GM18520 (cell line): ENCODE data around the gene FNDC3B.
"Not testable (repeated sequence)": the region's sequence is repeated elsewhere in the genome, so short reads cannot be mapped to it uniquely, and the experiment has no call there.

Experiments used
- ATAC-seq: cut with Tn5 transposase; IDR thresholded peaks from one replicate; pipeline ENCODE4 v1.9.1; 2021; ENCODE audit not compliant: unreplicated experiment

The FNDC3B gene

DNA sequence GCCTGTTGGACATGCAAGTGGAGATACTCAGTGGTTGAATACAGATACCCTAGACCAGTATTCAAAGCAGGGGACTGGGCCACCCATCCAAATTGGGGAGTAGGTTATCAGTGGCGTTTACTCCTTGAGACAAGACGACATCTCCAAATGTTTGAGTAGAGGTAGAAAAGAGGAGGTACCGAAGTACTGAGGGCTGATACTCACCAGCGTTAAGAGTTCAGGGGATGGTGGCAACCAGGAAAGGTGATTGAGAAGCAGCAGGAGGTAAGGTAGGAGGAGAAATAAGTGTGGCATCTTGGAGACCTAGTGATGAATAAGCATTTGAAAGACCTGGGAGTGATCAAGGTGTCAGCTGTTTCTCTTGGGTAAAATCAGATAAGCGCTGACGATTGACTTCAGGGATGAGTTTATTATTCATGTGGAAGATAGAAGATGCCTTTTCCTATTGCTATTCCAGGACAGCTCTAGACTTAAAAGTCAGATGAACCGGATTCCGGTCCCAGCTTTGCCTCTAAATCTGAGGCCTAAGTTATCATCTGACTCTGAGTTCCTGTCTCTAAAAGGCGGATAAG lies 312.6 kb downstream of the FNDC3B start:
- no peak for ATAC-seq

DNA sequence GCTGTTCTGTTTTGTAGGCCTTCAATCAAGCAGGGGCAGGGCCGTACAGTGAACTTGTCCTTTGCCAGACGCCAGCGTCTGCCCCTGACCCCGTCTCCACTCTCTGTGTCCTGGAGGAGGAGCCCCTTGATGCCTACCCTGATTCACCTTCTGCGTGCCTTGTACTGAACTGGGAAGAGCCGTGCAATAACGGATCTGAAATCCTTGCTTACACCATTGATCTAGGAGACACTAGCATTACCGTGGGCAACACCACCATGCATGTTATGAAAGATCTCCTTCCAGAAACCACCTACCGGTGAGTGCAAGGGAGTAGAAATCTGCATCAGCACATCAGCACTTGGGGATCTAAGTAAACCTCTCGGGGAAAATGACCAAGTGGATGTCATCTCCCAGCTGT lies 313.4 kb downstream of the FNDC3B start:
- no peak for ATAC-seq

DNA sequence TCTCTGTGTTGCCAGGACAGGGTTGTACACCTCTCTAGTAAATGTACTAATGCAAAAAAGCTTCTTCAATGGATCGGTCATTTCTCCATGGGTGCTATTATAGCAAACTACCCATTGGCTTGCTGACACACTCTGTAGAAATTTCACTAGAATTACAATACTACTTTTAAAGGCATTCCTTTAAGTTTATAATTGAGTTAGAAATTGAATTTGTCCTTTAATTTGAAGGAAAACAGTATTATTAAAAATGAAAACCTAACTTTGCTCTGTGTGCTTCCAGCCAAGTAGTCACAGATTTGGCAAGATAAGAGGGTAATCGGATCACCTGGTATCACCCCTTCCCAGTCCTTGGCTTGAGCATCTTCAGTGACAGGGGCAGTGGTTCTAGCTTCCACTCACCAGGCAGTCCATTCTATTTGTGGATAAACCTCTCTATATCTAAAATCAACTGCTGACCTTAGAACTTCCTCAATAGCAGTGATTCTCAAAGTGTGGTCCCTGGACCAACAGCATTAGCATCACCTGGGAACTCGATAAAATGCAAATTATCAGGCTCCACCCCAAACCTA lies 315.6 kb downstream of the FNDC3B start:
- ATAC-seq = no peak

DNA sequence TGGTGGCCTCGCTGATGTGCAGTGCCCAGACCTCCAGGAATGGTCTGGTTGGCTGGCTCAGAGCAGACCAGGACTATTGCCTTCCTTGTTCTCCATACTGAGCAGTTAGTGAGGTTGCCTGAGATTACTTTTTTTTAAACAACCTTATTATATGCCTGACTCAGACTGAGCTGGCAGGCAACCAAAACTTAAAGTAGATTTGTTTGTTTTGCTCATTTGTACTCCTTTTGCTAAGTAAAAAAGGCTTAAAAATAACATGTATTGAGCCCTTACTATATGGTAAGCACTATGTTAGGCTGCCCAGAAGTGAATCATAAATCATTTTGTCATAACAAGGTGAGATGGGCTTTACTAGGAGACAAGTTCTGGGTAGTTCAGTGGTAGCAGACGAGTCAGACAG lies 316.5 kb downstream of the FNDC3B start:
- no peak for ATAC-seq

DNA sequence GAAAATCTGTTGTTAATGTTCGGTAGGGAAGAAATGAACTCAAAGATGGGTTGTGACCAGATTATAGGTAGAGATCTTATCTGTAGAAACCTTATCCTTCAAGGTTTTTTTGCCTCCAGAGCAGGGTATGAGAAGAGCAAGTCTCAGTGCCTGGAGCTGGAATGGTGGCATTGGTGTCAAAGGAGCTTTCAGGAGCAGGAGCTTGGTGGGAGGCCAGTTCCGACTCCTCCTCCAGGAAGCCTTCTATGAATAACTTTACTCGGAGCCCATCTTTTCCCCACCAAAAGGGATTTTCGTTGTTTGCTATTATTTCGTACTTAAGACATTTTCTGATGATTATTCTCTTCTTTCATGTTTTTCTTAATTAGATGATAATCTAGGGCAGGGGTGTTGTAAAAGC lies 317.0 kb downstream of the FNDC3B start:
- no peak for ATAC-seq

DNA sequence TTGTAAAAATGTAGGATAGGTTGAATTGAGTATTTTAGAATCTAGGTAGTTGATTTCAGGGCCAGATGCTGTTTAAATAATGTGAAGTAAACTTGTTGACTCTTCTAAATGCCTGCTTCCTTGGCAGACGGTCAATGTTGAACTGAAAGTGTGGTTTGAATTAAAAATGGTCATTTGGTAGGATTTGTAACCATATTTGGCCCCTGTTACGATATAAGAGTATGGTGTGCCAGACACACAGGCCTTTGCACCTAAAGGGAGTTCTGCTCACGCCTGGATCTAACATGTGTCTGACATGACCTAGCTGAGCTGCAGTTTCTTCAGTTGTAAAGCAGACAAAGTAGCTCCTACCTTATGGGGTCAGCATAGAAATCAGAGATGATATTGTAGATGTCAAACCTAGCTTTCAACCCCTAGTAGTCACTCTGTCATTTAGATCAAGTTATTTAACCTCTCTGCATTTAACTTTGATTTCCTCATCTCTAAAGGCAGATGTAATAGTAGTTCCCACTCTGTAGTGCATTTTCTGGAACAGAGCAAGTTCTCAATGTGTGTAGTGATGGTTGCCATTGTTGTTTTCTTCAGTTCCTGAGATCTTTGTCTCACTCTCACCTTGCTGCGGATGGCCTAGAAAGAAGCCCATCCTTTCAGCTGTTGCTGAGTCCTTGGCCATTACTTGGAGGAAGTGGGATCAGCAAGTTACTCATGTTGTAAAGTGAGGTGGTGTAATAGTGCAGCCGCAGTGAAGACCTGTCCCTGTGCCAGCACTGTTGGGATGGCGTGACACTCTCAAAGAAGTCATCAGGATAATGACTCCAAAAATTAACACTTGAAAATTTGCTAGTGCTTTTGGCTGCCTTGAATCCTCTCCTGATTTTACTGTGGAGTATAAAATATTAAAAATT lies 318.7 kb downstream of the FNDC3B start:
- no peak for ATAC-seq

DNA sequence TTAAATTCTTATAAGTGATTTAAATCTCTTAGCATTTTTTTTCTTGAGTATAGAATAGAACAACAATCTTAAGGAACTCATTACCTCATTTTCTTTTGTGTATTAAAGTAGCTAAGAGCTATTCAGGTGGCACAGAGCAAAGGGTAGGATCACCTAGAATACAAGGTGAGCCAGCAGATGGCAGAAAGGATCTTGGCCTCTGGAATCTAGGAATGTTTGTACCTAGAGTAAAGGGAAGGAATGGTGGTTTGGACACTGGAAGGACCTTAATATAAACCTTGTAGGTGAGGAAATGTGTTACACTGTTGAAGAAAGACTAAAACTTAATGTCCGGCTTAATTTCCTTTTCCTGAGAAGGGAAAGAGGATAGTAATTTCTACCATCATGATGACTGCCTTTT lies 319.9 kb downstream of the FNDC3B start:
- no peak for ATAC-seq

DNA sequence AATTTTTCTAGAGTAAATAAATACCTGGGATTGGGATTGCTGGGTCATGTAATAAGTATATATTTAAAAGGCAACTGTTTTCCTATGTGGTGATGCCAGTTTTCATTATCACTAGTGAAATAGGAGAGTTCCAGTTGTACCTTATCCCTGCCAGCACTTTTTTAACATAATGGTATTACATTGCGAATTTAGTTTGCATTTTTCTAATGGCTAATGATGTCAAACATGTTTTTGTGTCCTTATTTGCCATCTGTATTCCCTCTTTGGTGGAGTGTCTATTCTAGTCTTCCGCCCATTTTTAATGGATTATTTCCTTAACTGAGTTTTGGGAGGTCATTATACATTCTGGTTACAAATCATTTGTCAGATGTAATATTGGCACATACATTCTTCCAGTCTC lies 320.6 kb downstream of the FNDC3B start:
- ATAC-seq = no peak

DNA sequence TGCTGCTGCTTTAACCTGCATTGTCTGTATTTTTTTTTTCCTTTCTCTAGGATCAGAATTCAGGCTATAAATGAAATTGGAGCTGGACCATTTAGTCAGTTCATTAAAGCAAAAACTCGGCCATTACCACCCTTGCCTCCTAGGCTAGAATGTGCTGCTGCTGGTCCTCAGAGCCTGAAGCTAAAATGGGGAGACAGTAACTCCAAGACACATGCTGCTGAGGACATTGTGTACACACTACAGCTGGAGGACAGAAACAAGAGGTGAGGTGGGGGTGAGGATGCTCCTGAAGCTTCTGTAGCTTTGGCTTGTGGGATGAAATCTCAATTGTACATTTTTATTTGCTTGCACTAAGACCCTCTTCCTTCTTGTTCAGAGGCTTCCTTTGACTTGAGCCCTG lies 323.2 kb downstream of the FNDC3B start:
- no peak for ATAC-seq

DNA sequence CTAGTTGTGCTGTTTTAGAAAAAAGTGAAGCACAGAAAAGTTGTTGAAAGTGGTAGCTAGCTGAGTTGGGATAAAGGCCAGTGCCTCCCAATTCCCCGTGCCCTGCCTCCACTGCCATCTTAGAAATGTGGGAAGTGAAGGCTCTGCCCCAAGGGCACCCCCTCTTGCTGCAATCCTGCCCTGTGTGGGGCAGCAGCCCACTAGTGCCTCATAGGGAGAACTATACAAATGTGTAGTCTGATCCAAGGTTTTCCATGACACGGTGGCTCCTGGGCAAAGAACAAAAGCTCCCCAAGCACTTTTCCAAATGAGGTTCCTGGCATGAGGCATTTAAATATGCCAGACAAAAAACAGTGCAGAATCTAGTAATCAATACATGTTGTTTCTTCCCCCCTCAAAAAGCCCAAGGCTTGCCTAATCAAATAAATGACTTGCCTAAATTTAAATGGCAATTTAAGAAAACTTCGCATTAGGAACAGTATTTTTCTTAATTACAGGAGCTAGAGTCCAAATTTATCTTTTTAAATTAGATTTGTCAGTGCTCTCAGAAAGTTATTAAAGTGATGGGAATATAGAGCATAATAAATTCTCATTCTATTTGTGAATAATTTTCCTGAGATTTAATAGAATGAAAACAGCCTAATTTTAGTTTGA lies 325.1 kb downstream of the FNDC3B start:
- ATAC-seq = no peak

DNA sequence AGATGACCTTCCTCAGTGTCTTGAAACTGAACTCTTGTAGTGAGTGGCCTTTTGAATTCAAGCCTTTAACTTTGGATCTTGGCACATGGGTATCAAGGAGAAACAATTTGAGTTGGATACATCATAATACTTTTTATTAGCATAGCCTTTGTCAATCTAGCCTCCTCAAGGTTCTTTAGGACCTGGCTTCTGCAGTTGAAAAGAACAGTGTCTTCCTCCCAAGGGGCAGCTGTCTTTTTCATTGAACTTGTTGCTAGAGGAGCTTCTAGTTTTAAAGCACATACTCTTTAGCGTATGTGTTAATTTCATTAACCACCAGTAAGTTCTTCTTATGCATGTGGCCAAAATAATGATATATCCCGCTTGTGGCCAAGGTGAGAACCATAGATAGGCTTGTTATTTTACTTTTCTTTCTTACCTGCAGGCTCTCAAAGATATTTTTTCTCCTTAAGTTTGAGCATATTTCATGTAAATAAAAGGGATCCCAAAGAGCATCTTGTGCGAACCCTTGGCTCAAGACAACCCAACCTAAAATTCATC lies 325.7 kb downstream of the FNDC3B start:
- no peak for ATAC-seq

DNA sequence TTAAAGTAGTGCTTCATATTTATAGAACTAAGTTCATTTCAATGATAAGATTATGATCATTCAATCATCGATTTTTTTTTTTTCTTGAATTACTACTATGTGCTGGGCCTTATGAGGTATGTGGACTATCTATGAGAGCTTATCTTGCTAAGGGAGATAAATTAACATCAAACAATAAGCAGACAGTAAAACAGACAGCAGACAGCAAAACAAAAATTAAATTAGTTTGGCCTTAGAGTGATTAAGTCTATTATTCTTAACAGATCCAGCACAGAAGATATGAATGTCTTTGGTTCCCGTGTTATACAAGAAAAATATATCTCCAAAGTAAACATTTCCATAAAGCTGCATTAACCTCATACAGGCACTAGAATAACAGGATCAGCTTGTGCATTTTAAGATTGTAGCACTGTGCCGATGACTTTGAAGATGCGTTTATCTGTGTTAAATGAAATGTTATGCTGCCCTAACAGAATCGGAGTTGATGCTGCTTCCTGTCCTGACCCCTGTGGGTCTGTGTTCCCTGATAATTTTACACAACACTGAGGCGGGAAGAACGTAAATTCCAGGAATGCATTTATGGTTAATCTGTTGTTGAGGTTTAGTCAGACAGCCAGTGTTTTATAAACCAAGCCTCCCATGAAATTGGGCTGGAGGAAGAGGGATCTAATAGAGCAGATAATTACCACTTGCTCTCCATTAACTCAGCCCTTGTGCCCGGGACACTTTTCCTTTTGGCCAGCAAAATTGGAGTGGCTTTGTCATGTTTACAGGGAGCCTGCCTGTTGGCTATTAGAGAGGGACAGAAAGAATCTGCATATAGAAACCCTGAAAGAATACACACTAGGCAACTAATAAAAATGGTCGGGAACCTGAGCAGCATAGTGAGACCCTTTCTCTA lies 328.1 kb downstream of the FNDC3B start:
- ATAC-seq = no peak

DNA sequence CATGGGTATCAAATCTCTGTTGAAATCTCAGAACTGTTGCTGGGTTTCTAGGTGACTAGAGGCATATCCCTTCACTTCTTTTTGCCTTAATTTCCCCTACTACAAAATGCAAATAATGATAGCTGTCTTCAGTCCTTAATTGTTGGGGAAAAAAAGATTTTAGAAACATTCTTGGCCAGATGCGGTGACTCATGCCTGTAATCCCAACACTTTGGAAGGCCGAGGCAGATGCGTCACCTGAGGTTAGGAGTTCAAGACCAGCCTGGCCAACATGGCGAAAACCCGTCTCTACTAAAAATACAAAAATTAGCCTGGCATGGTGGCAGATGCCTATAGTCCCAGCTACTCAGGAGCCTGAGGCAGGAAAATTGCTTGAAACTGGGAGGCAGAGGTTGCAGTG lies 329.2 kb downstream of the FNDC3B start:
- not testable (repeated sequence) for ATAC-seq

DNA sequence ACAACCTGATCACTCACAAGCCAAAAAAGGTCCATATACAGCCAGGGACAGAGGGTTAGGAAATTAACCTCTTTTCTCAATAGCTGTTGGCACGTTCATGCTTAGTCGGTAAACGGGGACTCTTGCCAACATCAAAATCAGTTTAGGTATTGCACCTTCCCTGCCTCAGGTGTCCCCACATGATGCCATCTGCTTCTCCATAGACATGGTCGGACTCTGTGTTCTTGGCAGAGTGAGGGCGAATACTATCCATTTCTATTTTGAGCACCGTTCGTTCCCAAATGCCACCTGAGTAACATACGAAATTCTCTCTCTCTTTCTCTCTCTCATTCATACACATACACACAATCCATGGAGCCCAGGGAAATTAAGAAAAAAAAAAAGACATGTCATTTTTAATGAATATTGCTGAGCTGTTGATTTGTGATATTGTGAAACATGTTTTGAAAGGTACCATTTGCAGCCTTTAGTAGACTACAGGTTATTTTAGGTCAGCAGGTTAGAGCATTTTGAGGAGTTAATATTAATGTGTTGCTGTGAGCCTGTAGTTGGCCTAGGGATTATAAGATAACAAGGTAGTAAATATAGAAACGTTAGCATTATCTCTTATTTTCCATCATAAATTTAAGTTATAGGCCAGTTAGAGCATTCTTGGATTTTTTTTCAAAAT lies 330.3 kb downstream of the FNDC3B start:
- no peak for ATAC-seq

DNA sequence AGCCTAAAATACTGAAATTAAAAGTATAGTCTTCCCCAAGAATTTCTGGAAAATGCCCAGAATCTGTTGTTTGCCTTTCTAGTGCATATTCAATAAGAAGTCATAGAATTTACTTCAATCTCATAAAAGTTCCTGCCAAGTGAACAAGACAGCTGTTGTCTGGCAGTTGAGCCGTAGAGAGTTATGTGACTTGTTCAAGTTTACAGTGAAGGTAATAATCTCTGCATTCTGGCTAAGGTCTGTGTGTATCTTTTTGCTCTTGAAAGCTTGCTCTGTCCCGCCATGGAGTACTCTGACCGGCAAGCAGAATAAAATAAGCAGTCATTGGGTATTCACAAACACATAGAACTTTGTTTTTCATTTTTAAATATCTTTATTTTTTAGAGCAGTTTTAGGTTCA lies 331.0 kb downstream of the FNDC3B start:
- ATAC-seq = no peak

DNA sequence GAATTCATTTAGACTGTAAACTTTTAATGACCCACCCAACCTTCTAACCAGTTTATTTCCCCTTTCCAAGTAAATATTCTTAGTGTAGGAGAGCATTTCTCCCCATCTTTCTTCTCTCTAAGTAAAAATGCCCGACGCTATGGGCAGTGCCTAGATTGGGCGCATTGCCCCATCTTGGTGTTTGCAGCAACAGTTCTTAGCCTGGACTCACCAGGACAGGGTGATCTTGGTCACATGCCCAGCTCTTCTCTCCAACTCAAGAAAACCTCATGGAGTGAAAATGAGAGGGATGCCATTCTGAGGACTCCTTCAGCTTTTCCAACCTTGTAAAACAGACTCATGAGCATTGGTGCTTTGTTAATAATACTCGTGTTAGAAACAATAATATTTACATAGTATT lies 332.2 kb downstream of the FNDC3B start:
- ATAC-seq = no peak

DNA sequence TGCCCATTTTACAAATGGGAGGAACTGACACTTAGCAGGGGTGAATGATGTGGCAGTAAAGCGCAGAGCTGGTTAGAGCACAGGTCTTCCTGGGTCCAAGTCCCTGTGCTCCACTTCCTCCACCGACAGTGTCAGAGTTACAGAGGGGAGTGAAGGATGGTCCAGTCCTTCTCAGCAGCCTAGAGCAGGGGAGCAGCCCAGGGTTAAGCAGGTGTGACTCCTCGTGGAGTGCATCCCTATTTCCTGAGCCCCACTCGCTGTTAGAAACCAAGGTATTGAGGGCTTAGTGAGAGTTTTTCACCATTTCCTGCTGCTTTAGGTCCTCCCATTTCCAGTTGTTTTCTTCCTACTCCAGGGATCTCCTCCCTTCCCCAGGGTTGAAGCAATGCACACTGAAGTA lies 333.5 kb downstream of the FNDC3B start:
- no peak for ATAC-seq

DNA sequence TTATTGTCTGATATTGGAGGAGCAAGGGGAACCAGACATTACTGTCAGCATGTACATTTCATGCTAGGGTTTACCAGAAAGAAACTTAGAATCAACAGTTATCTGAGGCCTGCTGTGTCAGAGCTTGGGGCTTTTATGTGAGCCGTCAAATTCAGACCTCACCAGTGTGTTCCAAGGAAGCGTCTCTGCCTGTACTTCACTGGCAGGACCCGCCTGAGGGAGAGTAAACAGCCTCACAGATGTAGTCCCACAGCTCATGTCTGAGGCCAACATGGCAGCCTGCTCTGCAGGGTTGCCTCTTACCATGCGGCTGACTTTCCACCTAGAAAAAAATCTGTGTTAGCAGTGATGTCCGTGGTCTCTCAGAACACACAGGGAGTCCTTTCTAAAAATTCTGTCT lies 334.5 kb downstream of the FNDC3B start:
- no peak for ATAC-seq

DNA sequence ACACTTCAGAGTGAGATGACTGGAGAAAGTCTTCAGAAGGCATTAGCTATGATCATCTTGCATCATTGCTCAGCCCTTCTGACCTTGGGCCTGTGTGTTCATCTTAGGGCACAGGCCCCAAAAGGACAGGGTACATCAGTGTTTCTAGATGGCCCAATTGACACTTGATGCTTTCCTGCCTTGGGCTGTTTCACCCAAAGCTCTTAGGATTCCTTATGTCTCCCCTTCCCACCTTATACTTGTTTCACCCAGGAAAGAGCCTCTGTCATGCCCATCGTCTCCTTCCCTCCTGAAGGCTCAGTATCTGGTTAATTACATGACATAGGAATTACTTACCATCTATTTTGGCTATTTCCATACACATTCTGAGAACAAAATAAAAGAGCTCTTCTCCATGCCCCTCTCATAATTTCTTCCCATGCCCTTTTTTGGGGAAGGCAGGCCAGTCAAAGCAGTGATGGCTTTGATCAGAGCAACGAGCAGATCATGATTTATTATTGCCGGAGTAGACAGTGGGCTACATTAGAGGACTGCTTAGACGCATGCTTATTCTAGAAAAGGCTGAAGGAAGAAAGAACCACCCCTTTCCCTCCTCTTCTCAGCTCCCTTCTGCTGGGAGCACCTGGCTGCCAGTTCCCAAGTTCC lies 335.9 kb downstream of the FNDC3B start:
- no peak for ATAC-seq

DNA sequence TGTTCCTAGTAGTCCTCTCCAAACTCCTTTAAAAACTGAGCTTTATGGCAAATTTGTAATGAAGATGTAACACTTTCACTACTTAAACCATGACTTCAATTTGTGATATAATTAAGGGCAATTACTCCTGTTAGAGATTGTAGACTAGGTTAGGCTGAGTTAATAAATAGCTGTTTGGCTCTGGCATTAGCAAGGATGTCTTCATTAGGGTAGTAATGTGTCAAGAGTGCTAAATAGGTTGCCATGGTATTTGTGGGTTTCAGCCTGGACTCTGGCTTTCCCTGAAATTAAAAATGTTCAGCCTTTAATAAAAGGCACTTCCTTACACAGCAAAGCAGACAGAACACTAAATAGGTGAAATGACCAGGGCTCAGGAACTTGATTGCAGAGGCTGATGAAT lies 337.0 kb downstream of the FNDC3B start:
- no peak for ATAC-seq
